ENCODE results near the gene SPIRE1.

The SPIRE1 gene

DNA sequence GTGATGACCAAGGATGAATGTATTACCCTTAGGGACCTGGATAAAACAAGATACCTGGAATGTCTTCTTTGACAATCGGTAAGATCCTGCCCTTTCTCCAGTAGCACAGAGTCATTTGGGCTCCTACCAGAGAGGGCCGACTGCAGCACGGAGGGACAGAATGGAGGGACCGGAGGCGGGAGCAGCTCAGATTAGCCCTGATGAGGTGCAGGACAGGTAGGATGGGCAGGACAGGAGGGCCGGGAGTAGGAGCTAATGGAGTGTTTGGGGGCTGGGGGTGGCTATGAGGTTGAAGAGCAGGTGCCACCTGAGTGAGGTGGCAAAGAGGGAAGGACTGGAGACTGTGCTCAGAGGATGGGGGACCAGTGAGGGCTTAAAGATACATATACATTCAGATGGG, 260.1 kb downstream of the SPIRE1 start:
- no peaks in the 10 kb centered on the region for H3K9me3 ChIP-seq (ENCODE audit: control extremely low read depth in 1 of 5, control insufficient read depth in 4 of 5, insufficient read depth in 2 of 5, low read depth in 1 of 5, low read length in 4 of 5)
- WGBS (ENCODE audit: insufficient coverage) = 98% methylated on average over 6 of the region's 6 CpGs
- ChIA-PET CTCF (interaction anchor here (0.9 to 1.3 kb wide), 3 partner anchors 8 to 253 kb away, joined by 3 to 5 read pairs (median 4); no protein-coding TSS in a partner anchor), POLR2A (no interaction called here)
- no peak for DNase-seq
- H3K36me3 ChIP-seq (ENCODE audit: control insufficient read depth in 4 of 4, insufficient read depth in 4 of 4, low read length in 3 of 4) = no peaks in the 10 kb centered on the region
- H3K27me3 ChIP-seq (replicated peaks in 2 of 5; ENCODE audit: control insufficient read depth in 4 of 5, insufficient read depth in 5 of 5, low read length in 4 of 5) = no peaks in the 10 kb centered on the region
- no peak overlapping the region for H3K27ac ChIP-seq (ENCODE audit: insufficient read depth in 1 of 2, low read depth in 1 of 2, low read length in 2 of 2, poor library complexity in 1 of 2, severe bottlenecking in 2 of 2)
- no peak overlapping the region for H3K4me3 ChIP-seq (ENCODE audit: control insufficient read depth in 1 of 7, extremely low read depth in 1 of 7, insufficient read depth in 4 of 7, low read depth in 2 of 7, low read length in 6 of 7)
- peaks cover 0 to 3% (median 0%) of the 10 kb centered on the region in 4 experiments for H3K4me1 ChIP-seq (ENCODE audit: control extremely low read depth in 1 of 4, control insufficient read depth in 4 of 4, insufficient read depth in 4 of 4, low read length in 3 of 4)

DNA sequence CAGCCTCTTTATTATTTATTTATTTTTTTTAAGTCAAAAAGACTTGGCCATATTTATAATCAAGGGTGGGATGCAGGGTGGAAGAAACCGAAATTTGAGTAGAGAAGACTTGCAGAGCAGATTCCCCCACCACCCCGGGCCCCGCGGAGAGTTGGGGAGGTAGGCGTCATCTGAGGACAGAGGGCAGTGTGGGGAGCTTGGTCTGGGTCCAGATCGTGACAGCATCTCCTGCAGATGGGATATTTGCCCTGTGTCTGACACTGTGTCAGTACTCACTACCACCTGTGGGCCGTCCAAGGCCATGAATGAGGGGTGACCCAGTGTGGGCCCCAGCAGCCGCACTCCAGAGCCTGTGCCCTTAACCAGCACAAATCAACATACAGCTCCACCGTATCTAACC, 260.7 kb downstream of the SPIRE1 start:
- DNase-seq = no peak
- Histone ChIP-seq H3K4me3 (ENCODE audit: control insufficient read depth in 1 of 7, extremely low read depth in 1 of 7, insufficient read depth in 4 of 7, low read depth in 2 of 7, low read length in 6 of 7) (no peak overlapping the region), H3K4me1 (ENCODE audit: control extremely low read depth in 1 of 4, control insufficient read depth in 4 of 4, insufficient read depth in 4 of 4, low read length in 3 of 4) (peaks cover 0 to 3% (median 0%) of the 10 kb centered on the region in 4 experiments), H3K27ac (ENCODE audit: insufficient read depth in 1 of 2, low read depth in 1 of 2, low read length in 2 of 2, poor library complexity in 1 of 2, severe bottlenecking in 2 of 2) (no peak overlapping the region), H3K9me3 (ENCODE audit: control extremely low read depth in 1 of 5, control insufficient read depth in 4 of 5, insufficient read depth in 2 of 5, low read depth in 1 of 5, low read length in 4 of 5) (no peaks in the 10 kb centered on the region), H3K27me3 (replicated peaks in 2 of 5; ENCODE audit: control insufficient read depth in 4 of 5, insufficient read depth in 5 of 5, low read length in 4 of 5) (no peaks in the 10 kb centered on the region), H3K36me3 (ENCODE audit: control insufficient read depth in 4 of 4, insufficient read depth in 4 of 4, low read length in 3 of 4) (no peaks in the 10 kb centered on the region)
- CTCF ChIA-PET = interaction anchor here (1.1 to 1.3 kb wide), 2 partner anchors 9 to 253 kb away, joined by 3 to 5 read pairs; no protein-coding TSS in a partner anchor
- POLR2A ChIA-PET = no interaction called here
- 90% methylated on average over 2 of the region's 9 CpGs for WGBS (ENCODE audit: insufficient coverage)

All from common myeloid progenitor, CD34-positive (primary cell).